ENCODE data around the gene HPCAL4.
A peak's percentile ranks its signal among the peaks of the same experiment; 100 is the strongest.

Gene HPCAL4

DNA sequence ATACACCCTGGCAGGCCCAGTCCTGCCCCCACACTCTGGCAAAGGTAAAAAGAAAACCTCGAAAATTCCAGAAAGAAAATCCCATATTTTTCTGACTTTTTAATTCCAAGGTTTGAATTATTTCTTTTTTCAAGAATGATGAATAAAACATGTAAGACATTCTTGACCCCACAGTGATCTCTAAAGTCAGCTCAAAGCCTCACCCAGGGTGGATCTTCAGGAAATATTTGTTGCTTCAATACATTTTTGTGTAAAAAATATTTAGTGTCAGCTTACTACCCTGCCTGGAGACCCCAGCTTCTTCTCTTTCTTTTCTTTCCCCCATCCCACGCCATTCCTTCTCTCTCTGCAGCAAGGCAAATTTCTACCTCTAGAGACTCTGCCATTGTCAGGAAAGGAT lies 12.3 kb downstream of the HPCAL4 start:
- H3K9me3 ChIP-seq, result no peaks in the 10 kb centered on the region
- TF ChIP-seq, protein P1, sequence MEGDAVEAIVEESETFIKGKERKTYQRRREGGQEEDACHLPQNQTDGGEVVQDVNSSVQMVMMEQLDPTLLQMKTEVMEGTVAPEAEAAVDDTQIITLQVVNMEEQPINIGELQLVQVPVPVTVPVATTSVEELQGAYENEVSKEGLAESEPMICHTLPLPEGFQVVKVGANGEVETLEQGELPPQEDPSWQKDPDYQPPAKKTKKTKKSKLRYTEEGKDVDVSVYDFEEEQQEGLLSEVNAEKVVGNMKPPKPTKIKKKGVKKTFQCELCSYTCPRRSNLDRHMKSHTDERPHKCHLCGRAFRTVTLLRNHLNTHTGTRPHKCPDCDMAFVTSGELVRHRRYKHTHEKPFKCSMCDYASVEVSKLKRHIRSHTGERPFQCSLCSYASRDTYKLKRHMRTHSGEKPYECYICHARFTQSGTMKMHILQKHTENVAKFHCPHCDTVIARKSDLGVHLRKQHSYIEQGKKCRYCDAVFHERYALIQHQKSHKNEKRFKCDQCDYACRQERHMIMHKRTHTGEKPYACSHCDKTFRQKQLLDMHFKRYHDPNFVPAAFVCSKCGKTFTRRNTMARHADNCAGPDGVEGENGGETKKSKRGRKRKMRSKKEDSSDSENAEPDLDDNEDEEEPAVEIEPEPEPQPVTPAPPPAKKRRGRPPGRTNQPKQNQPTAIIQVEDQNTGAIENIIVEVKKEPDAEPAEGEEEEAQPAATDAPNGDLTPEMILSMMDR (IDR thresholded peaks at IDR 0.05; ENCODE audit: low read depth, low read length), result no peak
- no peak for DNase-seq
- no peak overlapping the region for H3K4me3 ChIP-seq (ENCODE audit: low read depth, low read length)
- H3K4me1 ChIP-seq, result no peaks in the 10 kb centered on the region
- H3K36me3 ChIP-seq, result no peaks in the 10 kb centered on the region
- no peaks in the 10 kb centered on the region for H3K27me3 ChIP-seq

DNA sequence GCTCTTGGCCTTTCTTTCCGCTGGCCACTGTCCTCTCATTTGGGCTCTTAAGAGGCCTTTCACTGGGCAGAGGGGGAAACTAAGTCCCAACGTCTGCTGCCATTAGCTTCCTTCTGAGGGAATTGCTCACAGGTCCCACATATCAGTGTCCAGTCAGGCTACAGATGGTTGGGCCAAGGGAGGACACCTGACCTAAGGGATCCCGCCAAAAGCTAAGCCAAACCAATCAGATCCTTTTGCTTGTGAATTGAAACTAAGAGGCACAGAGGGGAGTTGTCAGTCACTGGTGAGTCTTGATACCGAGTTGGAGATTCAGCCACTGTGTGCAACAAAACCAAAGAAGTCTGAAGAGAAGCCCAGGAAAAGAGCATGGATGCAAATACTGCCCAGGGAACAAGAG lies 13.6 kb downstream of the HPCAL4 start:
- Histone ChIP-seq H3K36me3 (no peaks in the 10 kb centered on the region), H3K4me3 (ENCODE audit: low read depth, low read length) (no peak overlapping the region), H3K4me1 (no peaks in the 10 kb centered on the region), H3K27me3 (no peaks in the 10 kb centered on the region), H3K9me3 (no peaks in the 10 kb centered on the region)
- TF ChIP-seq, protein P1 (IDR thresholded peaks at IDR 0.05; ENCODE audit: low read depth, low read length), result no peak
- no peak for DNase-seq

DNA sequence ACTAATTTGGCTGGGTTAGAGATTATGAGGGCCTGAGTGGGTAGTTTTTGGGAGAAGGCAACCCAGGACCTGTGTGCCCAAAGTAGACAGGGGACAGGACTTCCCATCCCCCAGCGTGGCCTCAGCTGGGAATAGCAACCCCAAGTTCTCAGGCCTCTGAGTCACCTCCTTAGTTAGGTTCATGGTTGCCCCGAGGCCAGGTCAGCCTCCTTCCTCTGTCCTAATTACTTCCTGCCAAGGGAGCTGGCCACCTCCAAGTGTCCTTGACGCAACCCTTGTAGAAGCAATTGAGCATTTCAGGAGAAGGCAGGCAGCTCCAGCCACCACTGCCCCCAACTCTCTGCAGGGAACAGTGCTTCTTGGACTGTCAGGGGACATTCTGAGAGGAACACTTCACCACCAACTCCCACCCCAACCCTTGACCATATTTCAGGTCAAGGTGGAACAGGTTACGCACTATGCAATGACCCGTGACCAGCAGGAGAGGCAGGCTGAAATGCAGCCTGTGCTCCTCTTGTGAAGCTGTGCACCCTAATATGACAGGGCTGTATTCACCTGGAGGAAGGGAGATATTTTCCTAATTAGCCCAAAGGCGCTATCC lies 14.2 kb downstream of the HPCAL4 start:
- Histone ChIP-seq H3K27me3 (no peaks in the 10 kb centered on the region), H3K36me3 (no peaks in the 10 kb centered on the region), H3K4me3 (ENCODE audit: low read depth, low read length) (no peak overlapping the region), H3K4me1 (no peaks in the 10 kb centered on the region), H3K9me3 (no peaks in the 10 kb centered on the region)
- TF ChIP-seq, protein P1 (IDR thresholded peaks at IDR 0.05; ENCODE audit: low read depth, low read length), result no peak
- DNase-seq, result no peak

DNA sequence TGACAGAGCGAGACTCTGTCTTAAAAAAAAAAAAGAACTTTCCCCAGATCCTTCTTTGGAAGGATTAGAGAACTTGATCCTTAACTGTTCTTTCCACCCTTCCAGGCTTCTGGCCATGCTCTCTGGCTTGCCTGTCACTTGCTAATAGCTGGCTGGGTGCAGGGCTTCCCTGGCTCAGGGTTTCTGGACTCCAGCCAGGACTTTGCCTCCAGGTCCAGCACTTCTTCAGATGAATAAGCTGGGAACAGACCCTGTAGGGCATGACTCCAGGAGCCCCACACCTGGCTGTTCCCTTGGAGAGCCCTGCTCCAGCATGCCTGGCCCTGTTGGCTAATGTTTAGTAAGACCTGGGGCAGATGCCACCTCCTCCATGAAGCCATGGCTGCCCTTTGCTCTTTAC lies 16.0 kb downstream of the HPCAL4 start:
- DNase-seq, result peak; percentile 67
- Histone ChIP-seq H3K9me3 (no peaks in the 10 kb centered on the region), H3K4me1 (no peaks in the 10 kb centered on the region), H3K4me3 (ENCODE audit: low read depth, low read length) (no peak overlapping the region), H3K36me3 (no peaks in the 10 kb centered on the region), H3K27me3 (no peaks in the 10 kb centered on the region)
- TF ChIP-seq, protein P1 (IDR thresholded peaks at IDR 0.05; ENCODE audit: low read depth, low read length), result no peak

DNA sequence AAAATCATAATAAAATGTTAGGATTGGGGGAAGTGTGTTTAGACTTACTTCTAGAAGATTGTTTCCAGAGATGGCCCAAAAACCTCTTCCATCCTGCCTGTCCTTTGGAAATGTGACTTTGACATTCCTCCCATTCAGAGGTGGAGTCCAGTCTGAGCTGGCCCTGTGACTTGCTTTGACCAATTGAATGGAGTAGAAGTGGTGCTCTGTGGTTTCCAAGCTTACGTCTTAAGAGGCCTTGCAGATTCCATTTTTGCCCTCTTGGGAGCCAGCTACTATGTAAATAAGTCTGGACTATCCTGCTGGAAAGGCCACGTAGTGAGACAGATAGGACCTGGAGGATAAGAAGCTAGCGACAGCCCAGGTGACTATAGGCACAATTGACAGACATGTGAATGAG lies 18.0 kb downstream of the HPCAL4 start:
- Histone ChIP-seq H3K27me3 (no peaks in the 10 kb centered on the region), H3K9me3 (no peaks in the 10 kb centered on the region), H3K4me3 (ENCODE audit: low read depth, low read length) (no peak overlapping the region), H3K36me3 (no peaks in the 10 kb centered on the region), H3K4me1 (no peaks in the 10 kb centered on the region)
- DNase-seq, result no peak
- TF ChIP-seq, protein P1 (IDR thresholded peaks at IDR 0.05; ENCODE audit: low read depth, low read length), result no peak

DNA sequence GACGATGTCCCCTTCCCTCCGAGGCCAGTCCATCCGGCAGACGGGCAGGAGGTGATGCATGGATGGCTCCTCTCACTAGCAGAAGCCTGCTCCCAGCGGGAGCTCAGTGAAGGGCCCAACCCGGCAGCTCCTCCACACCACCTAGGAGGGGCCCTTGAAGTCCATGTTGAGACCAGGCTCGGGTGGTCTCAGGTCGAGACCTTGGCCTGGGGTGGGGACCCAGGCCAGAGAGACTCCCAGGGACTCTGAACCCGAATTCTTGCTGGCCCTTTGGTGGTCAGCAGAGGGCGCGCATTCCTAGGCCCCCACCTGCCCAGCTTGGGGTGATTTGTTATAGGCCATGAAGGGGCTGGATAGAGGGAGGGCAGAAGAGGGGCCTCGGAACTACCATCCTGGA lies 18.7 kb downstream of the HPCAL4 start:
- Histone ChIP-seq H3K27me3 (no peaks in the 10 kb centered on the region), H3K9me3 (no peaks in the 10 kb centered on the region), H3K4me3 (ENCODE audit: low read depth, low read length) (peak overlapping the region; percentile 72), H3K36me3 (no peaks in the 10 kb centered on the region), H3K4me1 (no peaks in the 10 kb centered on the region)
- peak; percentile 39 for DNase-seq
- TF ChIP-seq, protein P1 (IDR thresholded peaks at IDR 0.05; ENCODE audit: low read depth, low read length), result peak; percentile 48

Measured in BE2C (cell line).